Cerebellar cortex (tissue), 1 donor: ENCODE measurements around the gene TTLL5.

Experiments used
- DNase-seq: peaks from one replicate; pipeline ENCODE4 v3.0.0-alpha.2; 2015; ENCODE audit warnings: low spot score

Gene TTLL5

GRCh38 chr14:75742867-75743266 lies 81.8 kb downstream of the TTLL5 start:
- no peak for DNase-seq

- DNase-seq, result no peak
These were observed 86.9 kb downstream of the TTLL5 start for GRCh38 chr14:75747899-75748298.

GRCh38 chr14:75748336-75748735 lies 87.3 kb downstream of the TTLL5 start:
- no peak for DNase-seq

GRCh38 chr14:75751296-75751695 lies 90.2 kb downstream of the TTLL5 start:
- no peak for DNase-seq

GRCh38 chr14:75752086-75752485 lies 91.0 kb downstream of the TTLL5 start:
- no peak for DNase-seq

GRCh38 chr14:75752907-75753594 lies 92.0 kb downstream of the TTLL5 start:
- no peak for DNase-seq

- DNase-seq, result no peak
These were observed 92.7 kb downstream of the TTLL5 start for GRCh38 chr14:75753696-75754095.

- no peak for DNase-seq
These were observed 96.8 kb downstream of the TTLL5 start for GRCh38 chr14:75757644-75758402.

- no peak for DNase-seq
These were observed 103.0 kb downstream of the TTLL5 start for GRCh38 chr14:75764020-75764419.

- no peak for DNase-seq
These were observed 108.1 kb downstream of the TTLL5 start for GRCh38 chr14:75769047-75769685.

GRCh38 chr14:75770635-75771034 lies 109.6 kb downstream of the TTLL5 start:
- no peak for DNase-seq

- peak; percentile 13 for DNase-seq
These were observed 110.5 kb downstream of the TTLL5 start for GRCh38 chr14:75771595-75771994.

GRCh38 chr14:75773046-75773445 lies 112.0 kb downstream of the TTLL5 start:
- DNase-seq, result no peak

- no peak for DNase-seq
These were observed 120.0 kb downstream of the TTLL5 start for GRCh38 chr14:75781096-75781495.

- DNase-seq, result no peak
These were observed 122.1 kb downstream of the TTLL5 start for GRCh38 chr14:75783184-75783583.

- no peak for DNase-seq
These were observed 122.7 kb downstream of the TTLL5 start for GRCh38 chr14:75783602-75784313.

- no peak for DNase-seq
These were observed 123.3 kb downstream of the TTLL5 start for GRCh38 chr14:75784314-75784686.

- no peak for DNase-seq
These were observed 132.8 kb downstream of the TTLL5 start for GRCh38 chr14:75793806-75794205.

GRCh38 chr14:75794615-75795038 lies 133.6 kb downstream of the TTLL5 start:
- peak; percentile 3 for DNase-seq

GRCh38 chr14:75800792-75801191 lies 139.7 kb downstream of the TTLL5 start:
- DNase-seq, result no peak

- no peak for DNase-seq
These were observed 141.4 kb downstream of the TTLL5 start for GRCh38 chr14:75802486-75802885.

GRCh38 chr14:75803765-75804164 lies 142.7 kb downstream of the TTLL5 start:
- DNase-seq, result no peak
